Measurements from ENCODE around the gene TRIP6. TPM values are rescaled to one million over a fixed set of nuclear protein-coding genes. Genes with fewer than 3 reads are reported as not detected.

Gene TRIP6, protein sequence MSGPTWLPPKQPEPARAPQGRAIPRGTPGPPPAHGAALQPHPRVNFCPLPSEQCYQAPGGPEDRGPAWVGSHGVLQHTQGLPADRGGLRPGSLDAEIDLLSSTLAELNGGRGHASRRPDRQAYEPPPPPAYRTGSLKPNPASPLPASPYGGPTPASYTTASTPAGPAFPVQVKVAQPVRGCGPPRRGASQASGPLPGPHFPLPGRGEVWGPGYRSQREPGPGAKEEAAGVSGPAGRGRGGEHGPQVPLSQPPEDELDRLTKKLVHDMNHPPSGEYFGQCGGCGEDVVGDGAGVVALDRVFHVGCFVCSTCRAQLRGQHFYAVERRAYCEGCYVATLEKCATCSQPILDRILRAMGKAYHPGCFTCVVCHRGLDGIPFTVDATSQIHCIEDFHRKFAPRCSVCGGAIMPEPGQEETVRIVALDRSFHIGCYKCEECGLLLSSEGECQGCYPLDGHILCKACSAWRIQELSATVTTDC
- total RNA-seq: 100 to 1,000 TPM in 1 of 2 donors, 10 to 100 TPM in 1; 71.9 to 103 TPM

DNA sequence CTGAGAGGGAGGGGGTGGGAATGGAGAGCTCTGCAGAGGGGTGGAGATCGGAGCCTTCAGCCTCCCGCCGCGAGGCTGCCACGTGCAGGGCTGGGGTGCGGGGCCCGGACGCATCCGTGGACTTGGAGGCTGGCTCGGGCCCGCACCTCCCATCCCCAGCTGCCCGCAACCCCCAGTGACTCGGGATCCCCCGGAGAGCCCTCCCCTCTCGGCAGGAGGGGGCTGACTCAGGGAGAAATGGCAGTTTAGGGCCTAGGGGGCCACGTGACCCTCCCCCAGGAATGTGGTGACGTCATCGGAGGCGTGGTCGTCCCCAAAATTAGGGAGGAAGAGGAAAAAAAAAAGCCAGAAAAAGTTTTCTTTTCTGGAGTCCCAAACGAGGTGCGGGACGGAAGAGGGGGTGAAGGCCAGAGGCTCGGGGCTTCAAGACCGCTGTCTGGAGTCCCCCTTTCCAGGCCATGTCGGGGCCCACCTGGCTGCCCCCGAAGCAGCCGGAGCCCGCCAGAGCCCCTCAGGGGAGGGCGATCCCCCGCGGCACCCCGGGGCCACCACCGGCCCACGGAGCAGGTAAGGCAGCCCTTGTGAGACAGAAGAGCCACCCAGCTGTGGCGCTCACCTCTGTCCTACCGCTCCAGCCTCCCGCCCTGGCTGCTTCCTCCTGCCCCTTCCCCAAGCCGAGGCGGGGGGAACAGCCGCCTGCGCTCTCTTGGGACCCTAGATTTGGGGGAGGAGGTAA is at the start of gene TRIP6:
TRIP6 (plus strand) TSS at position 348 of the 736 bp plus-strand sequence; CDS start at position 459, 111 bp downstream.
- TF ChIP-seq, protein P1, sequence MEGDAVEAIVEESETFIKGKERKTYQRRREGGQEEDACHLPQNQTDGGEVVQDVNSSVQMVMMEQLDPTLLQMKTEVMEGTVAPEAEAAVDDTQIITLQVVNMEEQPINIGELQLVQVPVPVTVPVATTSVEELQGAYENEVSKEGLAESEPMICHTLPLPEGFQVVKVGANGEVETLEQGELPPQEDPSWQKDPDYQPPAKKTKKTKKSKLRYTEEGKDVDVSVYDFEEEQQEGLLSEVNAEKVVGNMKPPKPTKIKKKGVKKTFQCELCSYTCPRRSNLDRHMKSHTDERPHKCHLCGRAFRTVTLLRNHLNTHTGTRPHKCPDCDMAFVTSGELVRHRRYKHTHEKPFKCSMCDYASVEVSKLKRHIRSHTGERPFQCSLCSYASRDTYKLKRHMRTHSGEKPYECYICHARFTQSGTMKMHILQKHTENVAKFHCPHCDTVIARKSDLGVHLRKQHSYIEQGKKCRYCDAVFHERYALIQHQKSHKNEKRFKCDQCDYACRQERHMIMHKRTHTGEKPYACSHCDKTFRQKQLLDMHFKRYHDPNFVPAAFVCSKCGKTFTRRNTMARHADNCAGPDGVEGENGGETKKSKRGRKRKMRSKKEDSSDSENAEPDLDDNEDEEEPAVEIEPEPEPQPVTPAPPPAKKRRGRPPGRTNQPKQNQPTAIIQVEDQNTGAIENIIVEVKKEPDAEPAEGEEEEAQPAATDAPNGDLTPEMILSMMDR (IDR thresholded peaks at IDR 0.05): no peak
- Histone ChIP-seq H3K4me1 (ENCODE audit: control insufficient read depth in 1 of 2, low read depth in 2 of 2) (peaks cover 8 to 31% of the 10 kb centered on the region in 2 donors), H3K4me3 (peak within 1 kb of the TSS; percentile 94), H3K27ac (peak within 1 kb of the TSS; percentile 98 to 99), H3K9me3 (no peaks in the 10 kb centered on the region), H3K36me3 (peaks cover 17% of the 10 kb centered on the region), H3K27me3 (replicated peaks; ENCODE audit: insufficient read depth) (no peaks in the 10 kb centered on the region)
- ATAC-seq (ENCODE audit: insufficient number of reproducible peaks, low FRiP score, low read depth) (peak; percentile 83), DNase-seq (ENCODE audit: low spot score) (peak; percentile 73)

DNA sequence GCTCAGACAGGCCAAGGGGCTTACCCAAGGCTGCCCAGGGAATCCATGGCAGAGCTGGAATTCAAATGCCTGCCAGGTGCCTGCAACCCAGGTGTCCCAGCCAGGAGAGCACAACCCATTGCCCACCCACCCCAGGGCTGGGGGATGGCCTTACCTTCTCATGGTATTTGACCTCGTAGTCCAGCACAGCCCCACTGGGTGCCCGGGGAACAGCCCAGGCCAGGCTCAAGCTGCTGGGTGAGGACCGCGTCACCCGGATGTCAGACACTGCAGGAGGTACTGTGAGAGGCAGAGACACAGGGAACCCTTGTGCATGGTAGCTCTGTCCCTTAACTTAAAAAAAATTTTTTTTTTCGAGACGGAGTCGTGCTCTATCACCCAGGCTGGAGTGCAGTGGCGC is 48.8 kb upstream of the TRIP6 start:
- DNase-seq (ENCODE audit: low spot score): no peak
- ATAC-seq (ENCODE audit: insufficient number of reproducible peaks, low FRiP score, low read depth): no peak
- H3K9me3 ChIP-seq: no peaks in the 10 kb centered on the region
- H3K4me3 ChIP-seq: no peak overlapping the region
- H3K27ac ChIP-seq: no peak overlapping the region
- TF ChIP-seq, protein P1 (IDR thresholded peaks at IDR 0.05): no peak
- no peaks in the 10 kb centered on the region for H3K27me3 ChIP-seq (replicated peaks; ENCODE audit: insufficient read depth)
- no peaks in the 10 kb centered on the region for H3K4me1 ChIP-seq (ENCODE audit: control insufficient read depth in 1 of 2, low read depth in 2 of 2)
- no peaks in the 10 kb centered on the region for H3K36me3 ChIP-seq

DNA sequence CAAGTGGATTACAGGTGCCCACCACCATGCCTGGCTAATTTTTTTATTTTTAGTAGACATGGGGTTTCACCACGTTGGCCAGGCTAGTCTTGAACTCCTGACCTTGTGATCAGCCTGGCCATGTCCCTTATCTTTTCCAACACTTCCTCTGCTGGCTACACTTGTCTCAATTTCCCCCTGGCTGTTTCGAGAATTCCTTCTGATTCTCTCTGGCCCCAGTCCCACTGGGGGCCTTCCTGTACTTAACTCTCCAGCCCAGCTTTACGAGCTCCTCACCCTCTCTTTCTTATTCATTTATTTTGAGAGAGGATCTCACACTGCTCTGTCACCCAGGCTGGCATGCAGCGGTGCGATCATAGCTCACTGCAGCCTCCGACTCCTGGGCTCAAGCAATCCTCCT is 48.4 kb upstream of the TRIP6 start:
- H3K4me3 ChIP-seq: no peak overlapping the region
- no peak for ATAC-seq (ENCODE audit: insufficient number of reproducible peaks, low FRiP score, low read depth)
- no peaks in the 10 kb centered on the region for H3K4me1 ChIP-seq (ENCODE audit: control insufficient read depth in 1 of 2, low read depth in 2 of 2)
- TF ChIP-seq, protein P1 (IDR thresholded peaks at IDR 0.05): no peak
- H3K27ac ChIP-seq: no peak overlapping the region
- no peak for DNase-seq (ENCODE audit: low spot score)
- no peaks in the 10 kb centered on the region for H3K27me3 ChIP-seq (replicated peaks; ENCODE audit: insufficient read depth)
- no peaks in the 10 kb centered on the region for H3K9me3 ChIP-seq
- no peaks in the 10 kb centered on the region for H3K36me3 ChIP-seq

DNA sequence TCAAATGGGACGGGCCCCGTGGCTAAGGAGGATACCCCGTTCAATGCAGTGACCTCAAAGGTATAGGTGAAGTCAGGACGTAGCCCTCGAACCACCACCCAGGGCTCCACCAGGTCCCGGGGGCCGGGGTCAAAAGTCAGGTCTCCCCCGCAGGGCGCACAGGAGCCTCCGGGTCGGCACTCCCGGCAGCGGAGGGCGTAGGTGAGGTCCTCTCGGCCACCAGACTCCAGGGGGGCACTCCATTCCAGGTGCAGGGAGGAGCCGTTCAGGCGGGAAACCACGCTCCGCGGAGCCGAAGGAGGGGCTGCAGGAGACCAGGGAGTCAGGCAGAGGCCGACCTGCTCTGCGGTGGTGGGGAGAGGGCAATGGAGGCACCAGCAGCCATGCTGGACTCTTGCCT is 47.6 kb upstream of the TRIP6 start:
- no peaks in the 10 kb centered on the region for H3K36me3 ChIP-seq
- no peak for ATAC-seq (ENCODE audit: insufficient number of reproducible peaks, low FRiP score, low read depth)
- H3K27ac ChIP-seq: no peak overlapping the region
- H3K27me3 ChIP-seq (replicated peaks; ENCODE audit: insufficient read depth): peaks cover 4% of the 10 kb centered on the region
- no peak for DNase-seq (ENCODE audit: low spot score)
- H3K4me3 ChIP-seq: no peak overlapping the region
- TF ChIP-seq, protein P1 (IDR thresholded peaks at IDR 0.05): no peak
- no peaks in the 10 kb centered on the region for H3K4me1 ChIP-seq (ENCODE audit: control insufficient read depth in 1 of 2, low read depth in 2 of 2)
- no peaks in the 10 kb centered on the region for H3K9me3 ChIP-seq
